WTC11 (cell line): ENCODE data around the gene PLXNC1. TPM values are rescaled to one million over a fixed set of nuclear protein-coding genes. Genes with fewer than 3 reads are reported as not detected.

Experiments
- ATAC-seq: fragments of 200-7000 bp; cut with Tn5 transposase; 2 replicates; pipeline ENCODE4 v1.10.0; 2021; ENCODE audit warnings: mild to moderate bottlenecking, moderate library complexity
- CTCF ChIA-PET: fragments of 300-600 bp; sonication (Branson Sonifier 250); formaldehyde crosslinking; loops from one replicate; lab custom pipeline; 2021; ENCODE audit warnings: antibody characterized with exemption; lab: Charles Lee
- POLR2A ChIA-PET: fragments of 350-600 bp; sonication (Branson Sonifier 250); formaldehyde crosslinking; loops from one replicate; lab custom pipeline; 2021; ENCODE audit warnings: antibody characterized with exemption; lab: Charles Lee
- DNase-seq: peaks from one replicate; pipeline ENCODE4 v3.0.0; 2021; ENCODE audit warnings: low spot score
- H3K27ac Mint-ChIP-seq: 2 replicates; pipeline ENCODE4 v1.8.0; 2021; ENCODE audit warnings: mixed read lengths
- H3K27me3 Mint-ChIP-seq: 2 replicates; pipeline ENCODE4 v1.8.0; 2021; ENCODE audit warnings: low read depth, mild to moderate bottlenecking, moderate library complexity, mixed read lengths
- H3K36me3 Mint-ChIP-seq: 2 replicates; pipeline ENCODE4 v1.8.0; 2021; ENCODE audit warnings: mixed read lengths
- H3K4me1 Mint-ChIP-seq: 2 replicates; pipeline ENCODE4 v1.8.0; 2022; ENCODE audit warnings: mixed read lengths
- H3K4me3 Mint-ChIP-seq: 2 replicates; pipeline ENCODE4 v1.8.0; 2021; ENCODE audit warnings: mild to moderate bottlenecking, moderate library complexity, mixed read lengths
- H3K9me3 Mint-ChIP-seq: 2 replicates; pipeline ENCODE4 v1.8.0; 2021; ENCODE audit warnings: mixed read lengths
- ATF1 ChIP-seq: sonication (generic); formaldehyde crosslinking; IDR thresholded peaks from 2 replicates; pipeline ENCODE4 v1.8.1; 2023; ENCODE audit warnings: mild to moderate bottlenecking, moderate library complexity, missing genetic modification reagents
- ATF2 ChIP-seq: sonication (generic); formaldehyde crosslinking; IDR thresholded peaks from 2 replicates; pipeline ENCODE4 v1.8.1; 2022; ENCODE audit warnings: low read depth, missing genetic modification reagents, borderline replicate concordance
- E2F1 ChIP-seq: sonication (generic); formaldehyde crosslinking; IDR thresholded peaks from 2 replicates; pipeline ENCODE4 v1.8.0; 2022; ENCODE audit warnings: mild to moderate bottlenecking, missing genetic modification reagents
- ETV6 ChIP-seq: sonication (generic); formaldehyde crosslinking; IDR thresholded peaks from 2 replicates; pipeline ENCODE4 v1.8.1; 2022; ENCODE audit warnings: mild to moderate bottlenecking, missing genetic modification reagents
- FOXJ3 ChIP-seq: sonication (generic); formaldehyde crosslinking; IDR thresholded peaks from 2 replicates; pipeline ENCODE4 v1.9.0; 2021; ENCODE audit warnings: missing genetic modification reagents, mild to moderate bottlenecking, borderline replicate concordance
- FOXK1 ChIP-seq: sonication (generic); formaldehyde crosslinking; IDR thresholded peaks from 2 replicates; pipeline ENCODE4 v1.8.0; 2022; ENCODE audit warnings: mild to moderate bottlenecking, moderate library complexity, missing genetic modification reagents
- FOXP1 ChIP-seq: sonication (generic); formaldehyde crosslinking; IDR thresholded peaks from 2 replicates; pipeline ENCODE4 v1.8.0; 2022; ENCODE audit warnings: missing genetic modification reagents, mild to moderate bottlenecking, moderate library complexity, borderline replicate concordance
- MXD4 ChIP-seq: fragments of 250-450 bp; sonication (Bioruptor Pico); IDR thresholded peaks from 2 replicates; pipeline ENCODE4 v1.8.0; 2021; ENCODE audit warnings: mild to moderate bottlenecking, moderate library complexity, borderline replicate concordance
- MYBL2 ChIP-seq: sonication (generic); formaldehyde crosslinking; IDR thresholded peaks from 2 replicates; pipeline ENCODE4 v1.8.1; 2023; ENCODE audit warnings: mild to moderate bottlenecking, moderate library complexity, missing genetic modification reagents
- NR2C2 ChIP-seq: sonication (generic); formaldehyde crosslinking; IDR thresholded peaks from 2 replicates; pipeline ENCODE4 v1.8.0; 2022; ENCODE audit warnings: mild to moderate bottlenecking, missing genetic modification reagents
- OVOL2 ChIP-seq: fragments of 250-450 bp; sonication (Bioruptor Pico); IDR thresholded peaks from 2 replicates; pipeline ENCODE4 v1.9.0; 2021; ENCODE audit warnings: mild to moderate bottlenecking, borderline replicate concordance
- PRRX2 ChIP-seq: fragments of 250-450 bp; sonication (Bioruptor Pico); IDR thresholded peaks from 2 replicates; pipeline ENCODE4 v1.8.0; 2021; ENCODE audit warnings: mild to moderate bottlenecking
- RORB ChIP-seq: fragments of 250-450 bp; sonication (Bioruptor Pico); IDR thresholded peaks from 2 replicates; pipeline ENCODE4 v1.9.0; 2021; ENCODE audit warnings: mild to moderate bottlenecking
- SMAD3 ChIP-seq: sonication (generic); formaldehyde crosslinking; IDR thresholded peaks from 2 replicates; pipeline ENCODE4 v1.8.0; 2022; ENCODE audit warnings: missing genetic modification reagents, mild to moderate bottlenecking, borderline replicate concordance
- SOX15 ChIP-seq: fragments of 250-450 bp; sonication (Bioruptor Pico); IDR thresholded peaks from 2 replicates; pipeline ENCODE4 v1.9.0; 2021; ENCODE audit warnings: mild to moderate bottlenecking
- SP1 ChIP-seq: sonication (generic); formaldehyde crosslinking; conservative IDR thresholded peaks from 2 replicates; pipeline ENCODE4 v1.8.1; 2022; ENCODE audit warnings: missing genetic modification reagents
- TEAD1 ChIP-seq: sonication (generic); formaldehyde crosslinking; IDR thresholded peaks from 2 replicates; pipeline ENCODE4 v1.8.0; 2022; ENCODE audit warnings: mild to moderate bottlenecking, missing genetic modification reagents
- ZNF219 ChIP-seq: sonication (generic); formaldehyde crosslinking; IDR thresholded peaks from 2 replicates; pipeline ENCODE4 v1.8.0; 2023; ENCODE audit warnings: missing genetic modification reagents, mild to moderate bottlenecking, borderline replicate concordance
- ZNF263 ChIP-seq: sonication (generic); formaldehyde crosslinking; IDR thresholded peaks from 2 replicates; pipeline ENCODE4 v1.8.1; 2022; ENCODE audit warnings: low read depth, mild to moderate bottlenecking, moderate library complexity, missing genetic modification reagents
- ZNF396 ChIP-seq: fragments of 250-450 bp; sonication (Bioruptor Pico); IDR thresholded peaks from 2 replicates; pipeline ENCODE4 v1.8.0; 2021; ENCODE audit warnings: mild to moderate bottlenecking, moderate library complexity, borderline replicate concordance
- ZNF416 ChIP-seq: fragments of 250-450 bp; sonication (Bioruptor Pico); IDR thresholded peaks from 2 replicates; pipeline ENCODE4 v1.9.0; 2021; ENCODE audit warnings: mild to moderate bottlenecking, inconsistent platforms
- ZNF671 ChIP-seq: fragments of 250-450 bp; sonication (Bioruptor Pico); IDR thresholded peaks from 2 replicates; pipeline ENCODE4 v1.8.0; 2021; ENCODE audit warnings: mild to moderate bottlenecking
- total RNA-seq: library from RNA; stranded (reverse); gene quantifications from 3 replicates; pipeline ENCODE4 v1.2.3, GENCODE V29; 2021
- TF ChIP-seq, protein P1 (sequence below): fragments of 250-450 bp; sonication (Bioruptor Pico); IDR thresholded peaks from 2 replicates; pipeline ENCODE4 v1.9.0; 2021; ENCODE audit warnings: moderate library complexity, mild to moderate bottlenecking, inconsistent platforms, borderline replicate concordance
- TF ChIP-seq, protein P2 (sequence below): fragments of 250-450 bp; sonication (Bioruptor Pico); IDR thresholded peaks from 2 replicates; pipeline ENCODE4 v2.1.2; 2022; ENCODE audit warnings: mild to moderate bottlenecking, moderate library complexity
- TF ChIP-seq, protein P3 (sequence below): sonication (generic); formaldehyde crosslinking; IDR thresholded peaks from 2 replicates; pipeline ENCODE4 v1.8.0; 2022; ENCODE audit warnings: mild to moderate bottlenecking, missing genetic modification reagents
- TF ChIP-seq, protein P4 (sequence below): sonication (generic); formaldehyde crosslinking; IDR thresholded peaks from 2 replicates; pipeline ENCODE4 v1.8.0; 2022; ENCODE audit warnings: mild to moderate bottlenecking, missing genetic modification reagents
- TF ChIP-seq, protein P5 (sequence below): sonication (generic); formaldehyde crosslinking; IDR thresholded peaks from 2 replicates; pipeline ENCODE4 v1.8.1; 2022; ENCODE audit warnings: missing genetic modification reagents, borderline replicate concordance
- TF ChIP-seq, protein P6 (sequence below): sonication (generic); formaldehyde crosslinking; IDR thresholded peaks from 2 replicates; pipeline ENCODE4 v1.8.1; 2022; ENCODE audit warnings: low read depth, mild to moderate bottlenecking, moderate library complexity, missing genetic modification reagents, borderline replicate concordance

PLXNC1 gene
- total RNA-seq, 1 experiment from 2014 or later = 3.1 TPM

DNA sequence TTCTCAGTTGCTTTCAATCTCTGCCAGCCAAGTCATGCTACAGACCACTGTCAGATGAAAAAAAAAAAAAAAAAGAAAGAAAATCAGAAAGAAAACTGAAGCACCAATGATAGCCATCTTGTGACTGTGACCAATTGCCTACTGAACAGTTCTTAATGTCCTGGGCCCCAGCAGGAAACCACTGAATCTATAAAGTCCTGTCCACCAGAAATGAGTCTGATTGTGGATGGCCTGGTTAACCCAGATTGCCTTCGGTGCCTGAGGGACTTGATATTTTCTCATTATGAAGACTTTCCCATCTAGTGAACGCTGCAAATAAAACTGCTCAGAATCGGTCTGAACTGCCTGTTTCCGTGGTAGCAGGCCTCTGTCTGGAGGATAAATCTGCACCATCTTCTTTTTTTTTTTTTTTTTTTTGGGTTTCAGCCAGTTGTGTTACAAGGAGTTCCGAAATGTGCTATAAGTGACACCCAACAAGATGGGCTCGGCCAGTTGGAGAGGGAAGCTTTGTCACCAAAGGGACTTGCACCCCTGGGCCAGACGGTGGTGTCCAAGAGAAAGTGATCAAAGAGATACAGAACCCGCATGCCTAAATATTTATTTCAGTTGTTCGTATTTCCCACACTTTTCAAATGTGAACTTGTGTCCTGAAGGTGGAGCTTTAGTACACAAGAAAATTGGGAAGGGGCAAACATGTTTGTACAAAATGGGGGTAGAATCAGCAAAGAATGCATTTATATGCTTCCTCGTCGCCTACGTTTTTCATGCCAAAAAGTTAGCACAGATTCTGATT, 3.0 kb upstream of the PLXNC1 start (continued):
- TF ChIP-seq E2F1 (CRISPR knock-in tag) (no peak), NR2C2 (CRISPR knock-in tag) (no peak), ETV6 (no peak), ZNF416 (CRISPR knock-in tag) (no peak), SOX15 (no peak), PRRX2 (CRISPR knock-in tag) (no peak), OVOL2 (CRISPR knock-in tag) (no peak), ZNF263 (CRISPR knock-in tag) (no peak), SP1 (CRISPR knock-in tag) (no peak), ATF2 (CRISPR knock-in tag) (no peak), RORB (no peak)
- TF ChIP-seq, protein P1, sequence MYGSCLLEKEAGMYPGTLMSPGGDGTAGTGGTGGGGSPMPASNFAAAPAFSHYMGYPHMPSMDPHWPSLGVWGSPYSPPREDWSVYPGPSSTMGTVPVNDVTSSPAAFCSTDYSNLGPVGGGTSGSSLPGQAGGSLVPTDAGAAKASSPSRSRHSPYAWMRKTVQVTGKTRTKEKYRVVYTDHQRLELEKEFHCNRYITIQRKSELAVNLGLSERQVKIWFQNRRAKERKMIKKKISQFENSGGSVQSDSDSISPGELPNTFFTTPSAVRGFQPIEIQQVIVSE (CRISPR knock-in tag) = no peak
- TF ChIP-seq, protein P2, sequence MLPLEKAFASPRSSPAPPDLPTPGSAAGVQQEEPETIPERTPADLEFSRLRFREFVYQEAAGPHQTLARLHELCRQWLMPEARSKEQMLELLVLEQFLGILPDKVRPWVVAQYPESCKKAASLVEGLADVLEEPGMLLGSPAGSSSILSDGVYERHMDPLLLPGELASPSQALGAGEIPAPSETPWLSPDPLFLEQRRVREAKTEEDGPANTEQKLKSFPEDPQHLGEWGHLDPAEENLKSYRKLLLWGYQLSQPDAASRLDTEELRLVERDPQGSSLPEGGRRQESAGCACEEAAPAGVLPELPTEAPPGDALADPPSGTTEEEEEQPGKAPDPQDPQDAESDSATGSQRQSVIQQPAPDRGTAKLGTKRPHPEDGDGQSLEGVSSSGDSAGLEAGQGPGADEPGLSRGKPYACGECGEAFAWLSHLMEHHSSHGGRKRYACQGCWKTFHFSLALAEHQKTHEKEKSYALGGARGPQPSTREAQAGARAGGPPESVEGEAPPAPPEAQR (CRISPR knock-in tag) = no peak
- TF ChIP-seq, protein P3, sequence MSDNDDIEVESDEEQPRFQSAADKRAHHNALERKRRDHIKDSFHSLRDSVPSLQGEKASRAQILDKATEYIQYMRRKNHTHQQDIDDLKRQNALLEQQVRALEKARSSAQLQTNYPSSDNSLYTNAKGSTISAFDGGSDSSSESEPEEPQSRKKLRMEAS (CRISPR knock-in tag) = no peak
- TF ChIP-seq, all 79 proteins: peak for 0

- Mint-ChIP-seq H3K27me3 (peaks cover 72% of the 10 kb centered on the region), H3K9me3 (no peaks in the 10 kb centered on the region), H3K27ac (no peak overlapping the region), H3K4me3 (no peak overlapping the region), H3K4me1 (peaks cover 16% of the 10 kb centered on the region), H3K36me3 (no peaks in the 10 kb centered on the region)
- no peak for ATAC-seq
- POLR2A ChIA-PET = no interaction called here
- CTCF ChIA-PET = interaction anchor here (0.5 to 1.1 kb wide), 5 partner anchors 10 to 474 kb away, joined by 3 to 5 read pairs (median 3); no protein-coding TSS in a partner anchor
- no peak for DNase-seq
- TF ChIP-seq ZNF671 (no peak), ZNF396 (no peak), FOXP1 (no peak), MYBL2 (CRISPR knock-in tag) (no peak), ZNF219 (CRISPR knock-in tag) (no peak), FOXK1 (CRISPR knock-in tag) (no peak), TEAD1 (CRISPR knock-in tag) (no peak), MXD4 (CRISPR knock-in tag) (no peak), ATF1 (CRISPR knock-in tag) (no peak), SMAD3 (CRISPR knock-in tag) (no peak), FOXJ3 (CRISPR knock-in tag) (no peak)
- TF ChIP-seq, protein P4, sequence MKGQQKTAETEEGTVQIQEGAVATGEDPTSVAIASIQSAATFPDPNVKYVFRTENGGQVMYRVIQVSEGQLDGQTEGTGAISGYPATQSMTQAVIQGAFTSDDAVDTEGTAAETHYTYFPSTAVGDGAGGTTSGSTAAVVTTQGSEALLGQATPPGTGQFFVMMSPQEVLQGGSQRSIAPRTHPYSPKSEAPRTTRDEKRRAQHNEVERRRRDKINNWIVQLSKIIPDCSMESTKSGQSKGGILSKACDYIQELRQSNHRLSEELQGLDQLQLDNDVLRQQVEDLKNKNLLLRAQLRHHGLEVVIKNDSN (CRISPR knock-in tag) = no peak
- TF ChIP-seq, protein P5, sequence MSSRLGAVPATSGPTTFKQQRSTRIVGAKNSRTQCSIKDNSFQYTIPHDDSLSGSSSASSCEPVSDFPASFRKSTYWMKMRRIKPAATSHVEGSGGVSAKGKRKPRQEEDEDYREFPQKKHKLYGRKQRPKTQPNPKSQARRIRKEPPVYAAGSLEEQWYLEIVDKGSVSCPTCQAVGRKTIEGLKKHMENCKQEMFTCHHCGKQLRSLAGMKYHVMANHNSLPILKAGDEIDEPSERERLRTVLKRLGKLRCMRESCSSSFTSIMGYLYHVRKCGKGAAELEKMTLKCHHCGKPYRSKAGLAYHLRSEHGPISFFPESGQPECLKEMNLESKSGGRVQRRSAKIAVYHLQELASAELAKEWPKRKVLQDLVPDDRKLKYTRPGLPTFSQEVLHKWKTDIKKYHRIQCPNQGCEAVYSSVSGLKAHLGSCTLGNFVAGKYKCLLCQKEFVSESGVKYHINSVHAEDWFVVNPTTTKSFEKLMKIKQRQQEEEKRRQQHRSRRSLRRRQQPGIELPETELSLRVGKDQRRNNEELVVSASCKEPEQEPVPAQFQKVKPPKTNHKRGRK (CRISPR knock-in tag) = no peak
- TF ChIP-seq, protein P6, sequence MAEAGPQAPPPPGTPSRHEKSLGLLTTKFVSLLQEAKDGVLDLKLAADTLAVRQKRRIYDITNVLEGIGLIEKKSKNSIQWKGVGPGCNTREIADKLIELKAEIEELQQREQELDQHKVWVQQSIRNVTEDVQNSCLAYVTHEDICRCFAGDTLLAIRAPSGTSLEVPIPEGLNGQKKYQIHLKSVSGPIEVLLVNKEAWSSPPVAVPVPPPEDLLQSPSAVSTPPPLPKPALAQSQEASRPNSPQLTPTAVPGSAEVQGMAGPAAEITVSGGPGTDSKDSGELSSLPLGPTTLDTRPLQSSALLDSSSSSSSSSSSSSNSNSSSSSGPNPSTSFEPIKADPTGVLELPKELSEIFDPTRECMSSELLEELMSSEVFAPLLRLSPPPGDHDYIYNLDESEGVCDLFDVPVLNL (CRISPR knock-in tag) = no peak
These were observed 2.0 kb upstream of the PLXNC1 start for GRCh38 chr12:94146166-94146936.
